ENCODE measurements around the gene COL6A2. TPM values are rescaled to one million over a fixed set of nuclear protein-coding genes. Genes with fewer than 3 reads are reported as not detected.
A peak's percentile ranks its signal among the peaks of the same experiment; 100 is the strongest.
"Not testable (repeated sequence)": the region's sequence is repeated elsewhere in the genome, so short reads cannot be mapped to it uniquely, and the experiment has no call there.

Gene COL6A2
- total and polyA plus RNA-seq, 2 of the 4 experiments (the other 2 are of a cell fraction): 208 to 1,065 TPM

DNA sequence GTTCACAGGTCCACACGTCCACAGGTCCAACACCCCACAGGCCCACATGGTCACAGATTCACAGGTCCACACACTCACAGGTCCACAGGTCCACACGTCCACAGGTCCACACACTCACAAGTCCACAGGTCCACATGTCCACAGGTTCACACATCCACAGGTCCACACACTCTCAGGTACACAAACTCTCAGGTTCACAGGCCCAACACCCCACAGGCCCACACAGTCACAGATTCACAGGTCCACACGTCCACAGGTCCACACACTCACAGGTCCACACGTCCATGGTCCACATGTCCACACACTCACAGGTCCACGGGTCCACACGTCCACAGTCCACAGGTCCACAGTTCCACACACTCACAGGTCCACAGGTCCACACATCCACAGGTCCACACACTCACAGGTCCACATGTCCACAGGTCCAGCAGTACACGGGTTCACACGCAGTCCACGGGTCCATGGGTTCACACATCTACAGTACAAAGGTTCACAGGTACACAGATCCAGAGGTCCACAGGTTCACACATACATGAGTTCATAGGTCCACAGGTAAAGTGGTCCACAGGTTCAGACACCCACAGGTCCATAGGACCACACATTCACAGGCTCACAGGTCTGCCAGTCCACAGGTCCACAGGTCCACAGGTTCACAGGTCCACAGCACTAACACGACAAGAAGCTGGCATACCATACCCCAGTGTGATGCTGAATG is 39.3 kb upstream of the COL6A2 start (continued):
- TF ChIP-seq RAD21 (IDR thresholded peaks at IDR 0.05; ENCODE audit: low read length): no peak

DNA sequence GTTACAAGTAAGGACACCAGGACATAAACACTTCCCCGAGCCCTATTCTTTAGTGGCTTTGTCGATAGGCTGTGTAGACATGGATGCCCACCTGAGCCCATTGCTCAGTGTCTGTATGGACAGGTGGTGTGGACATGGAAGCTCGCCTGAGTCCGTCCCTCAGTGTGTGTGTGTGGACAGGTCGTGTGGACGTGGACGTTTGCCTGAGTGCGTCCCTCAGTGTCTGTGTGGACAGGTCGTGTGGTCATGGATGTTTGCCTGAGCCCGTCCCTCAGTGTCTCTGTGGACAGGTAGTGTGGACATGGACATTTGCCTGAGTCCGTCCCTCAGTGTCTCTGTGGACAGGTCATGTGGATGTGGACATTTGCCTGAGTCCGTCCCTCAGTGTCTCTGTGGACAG is 38.7 kb upstream of the COL6A2 start:
- H3K23ac ChIP-seq (ENCODE audit: low read depth, low read length): no peak overlapping the region
- peaks cover 39% of the 10 kb centered on the region for H3K4me1 ChIP-seq (ENCODE audit: control insufficient read depth, insufficient read depth, low read length)
- H4K8ac ChIP-seq (ENCODE audit: low read depth in 2 of 2, low read length in 2 of 2): peak overlapping the region; percentile 99 to 100; a peak in 2 of 4 replicates
- H2BK15ac ChIP-seq (ENCODE audit: low read depth, low read length): peak overlapping the region; percentile 100
- TF ChIP-seq, protein P1, sequence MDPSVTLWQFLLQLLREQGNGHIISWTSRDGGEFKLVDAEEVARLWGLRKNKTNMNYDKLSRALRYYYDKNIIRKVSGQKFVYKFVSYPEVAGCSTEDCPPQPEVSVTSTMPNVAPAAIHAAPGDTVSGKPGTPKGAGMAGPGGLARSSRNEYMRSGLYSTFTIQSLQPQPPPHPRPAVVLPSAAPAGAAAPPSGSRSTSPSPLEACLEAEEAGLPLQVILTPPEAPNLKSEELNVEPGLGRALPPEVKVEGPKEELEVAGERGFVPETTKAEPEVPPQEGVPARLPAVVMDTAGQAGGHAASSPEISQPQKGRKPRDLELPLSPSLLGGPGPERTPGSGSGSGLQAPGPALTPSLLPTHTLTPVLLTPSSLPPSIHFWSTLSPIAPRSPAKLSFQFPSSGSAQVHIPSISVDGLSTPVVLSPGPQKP (IDR thresholded peaks at IDR 0.05; ENCODE audit: borderline replicate concordance, low read depth, low read length): no peak
- peak overlapping the region; percentile 97 for H2BK20ac ChIP-seq (ENCODE audit: low read depth, low read length)
- CTCF ChIA-PET: no interaction called here
- no TSS peak for BruUV-seq (replicated peaks)
- peak overlapping the region; percentile 99 for H2BK5ac ChIP-seq (ENCODE audit: low read depth, low read length, poor library complexity, severe bottlenecking)
- intact Hi-C loops (cut with micrococcal nuclease): no loop called here
- peak overlapping the region; percentile 95 for H3K4ac ChIP-seq (ENCODE audit: low read depth, low read length)
- peak overlapping the region; percentile 48 for H3K18ac ChIP-seq (ENCODE audit: low read depth, low read length)
- H3K9me3 ChIP-seq (ENCODE audit: control insufficient read depth, insufficient read depth, low read length): peaks cover 6% of the 10 kb centered on the region
- peaks cover 36% of the 10 kb centered on the region for H3K9me1 ChIP-seq (ENCODE audit: insufficient read depth, low read length)
- no peaks in the 10 kb centered on the region for H4K20me1 ChIP-seq (ENCODE audit: insufficient read depth, low read length)
- peak overlapping the region; percentile 100 for H2BK120ac ChIP-seq (ENCODE audit: low read depth, low read length)
- no peak overlapping the region for H4K5ac ChIP-seq (ENCODE audit: low read depth, low read length)
- H3K9ac ChIP-seq (ENCODE audit: low read depth, low read length): no peak overlapping the region
- H3K27me3 ChIP-seq (ENCODE audit: control insufficient read depth, insufficient read depth, low read length): no peaks in the 10 kb centered on the region
- H2AK5ac ChIP-seq (ENCODE audit: low read depth, low read length): peak overlapping the region; percentile 100
- no peak overlapping the region for H3K56ac ChIP-seq (ENCODE audit: extremely low read depth, insufficient read depth, low read length)
- peak overlapping the region; percentile 100 for H4K91ac ChIP-seq (ENCODE audit: insufficient read depth, low read depth, low read length)
- DNase-seq (no peak), ATAC-seq (ENCODE audit: low read depth) (no peak)
- dilution Hi-C loops (cut with HindIII; ENCODE audit: low sequenced_read_pairs, unreplicated experiment): no loop called here
- 94% methylated on average over 11 of the region's 12 CpGs; no CpG with 5 or more reads in 1 of the 2 experiments for WGBS, 2 experiments (ENCODE audit: extremely low coverage in 2 of 2, insufficient read length in 1 of 2)
- peak overlapping the region; percentile 94 for H3K14ac ChIP-seq (replicated peaks; ENCODE audit: low read depth, low read length)
- no peak overlapping the region for H2AK9ac ChIP-seq (replicated peaks; ENCODE audit: low read depth, low read length, poor library complexity)
- no peak overlapping the region for H3K4me2 ChIP-seq (ENCODE audit: low read depth, low read length)
- H2AFZ ChIP-seq (replicated peaks; ENCODE audit: low read length, poor library complexity): no peak overlapping the region
- peaks cover 8 to 68% of the 10 kb centered on the region in 2 experiments; a peak in 3 of 4 replicates for H3K79me1 ChIP-seq (ENCODE audit: low read depth in 1 of 2, low read length in 2 of 2)
- in situ Hi-C loops (cut with MboI; ENCODE audit: low sequenced_read_pairs): no loop called here
- no peaks in the 10 kb centered on the region for H3K36me3 ChIP-seq (ENCODE audit: control insufficient read depth, insufficient read depth, low read length)
- H3K4me3 ChIP-seq (ENCODE audit: insufficient read depth, low read depth, low read length): no peak overlapping the region
- H3K27ac ChIP-seq (ENCODE audit: insufficient read depth, low read length): peak overlapping the region; percentile 99
- POLR2A ChIA-PET (ENCODE audit: unreplicated experiment): no interaction called here

DNA sequence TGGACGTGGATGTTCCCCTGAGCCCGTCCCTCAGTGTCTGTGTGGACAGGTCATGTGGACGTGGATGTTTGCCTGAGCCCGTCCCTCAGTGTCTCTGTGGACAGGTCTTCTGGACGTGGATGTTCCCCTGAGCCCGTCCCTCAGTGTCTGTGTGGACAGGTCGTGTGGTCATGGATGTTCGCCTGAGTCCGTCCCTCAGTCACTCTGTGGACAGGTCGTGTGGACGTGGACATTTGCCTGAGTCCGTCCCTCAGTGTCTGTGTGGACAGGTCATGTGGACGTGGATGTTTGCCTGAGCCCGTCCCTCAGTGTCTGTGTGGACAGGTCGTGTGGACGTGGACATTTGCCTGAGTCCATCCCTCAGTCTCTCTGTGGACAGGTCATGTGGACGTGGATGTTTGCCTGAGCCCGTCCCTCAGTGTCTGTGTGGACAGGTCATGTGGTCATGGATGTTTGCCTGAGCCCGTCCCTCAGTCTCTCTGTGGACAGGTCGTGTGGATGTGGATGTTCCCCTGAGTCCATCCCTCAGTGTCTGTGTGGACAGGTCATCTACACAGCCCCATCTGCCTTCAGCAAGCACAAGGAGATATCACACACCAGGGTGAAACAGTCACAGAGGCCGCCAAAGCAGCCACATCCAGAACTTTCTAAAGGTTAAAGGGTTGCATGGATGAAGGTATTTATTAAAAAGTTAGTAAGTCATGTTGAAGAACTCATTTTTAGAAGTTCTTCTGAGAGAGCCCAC is 38.0 kb upstream of the COL6A2 start:
- H3K4me3 ChIP-seq (ENCODE audit: insufficient read depth, low read depth, low read length); intact Hi-C loops (cut with micrococcal nuclease); H3K9me3 ChIP-seq (ENCODE audit: control insufficient read depth, insufficient read depth, low read length); dilution Hi-C loops (cut with HindIII; ENCODE audit: low sequenced_read_pairs, unreplicated experiment); H4K20me1 ChIP-seq (ENCODE audit: insufficient read depth, low read length); CTCF ChIA-PET; ATAC-seq (ENCODE audit: low read depth); BruUV-seq (replicated peaks); in situ Hi-C loops (cut with MboI; ENCODE audit: low sequenced_read_pairs); DNase-seq; H3K27me3 ChIP-seq (ENCODE audit: control insufficient read depth, insufficient read depth, low read length); H3K36me3 ChIP-seq (ENCODE audit: control insufficient read depth, insufficient read depth, low read length); H3K4me2 ChIP-seq (ENCODE audit: low read depth, low read length): not testable (repeated sequence)
- Histone ChIP-seq H3K27ac (ENCODE audit: insufficient read depth, low read length) (peak overlapping the region; percentile 97), H3K23ac (ENCODE audit: low read depth, low read length) (peak overlapping the region; percentile 95), H3K4me1 (ENCODE audit: control insufficient read depth, insufficient read depth, low read length) (peaks cover 37% of the 10 kb centered on the region), H4K8ac (ENCODE audit: low read depth in 2 of 2, low read length in 2 of 2) (peak overlapping the region; percentile 95 to 100), H2AFZ (replicated peaks; ENCODE audit: low read length, poor library complexity) (peak overlapping the region; percentile 74), H3K14ac (replicated peaks; ENCODE audit: low read depth, low read length) (peak overlapping the region; percentile 90), H2BK15ac (ENCODE audit: low read depth, low read length) (peak overlapping the region; percentile 100), H3K4ac (ENCODE audit: low read depth, low read length) (peak overlapping the region; percentile 95), H2BK20ac (ENCODE audit: low read depth, low read length) (peak overlapping the region; percentile 97), H4K5ac (ENCODE audit: low read depth, low read length) (peak overlapping the region; percentile 89), H3K79me1 (ENCODE audit: low read depth in 1 of 2, low read length in 2 of 2) (peaks cover 8 to 67% of the 10 kb centered on the region in 2 experiments; a peak in 3 of 4 replicates), H2BK5ac (ENCODE audit: low read depth, low read length, poor library complexity, severe bottlenecking) (peak overlapping the region; percentile 99), H2AK9ac (replicated peaks; ENCODE audit: low read depth, low read length, poor library complexity) (peak overlapping the region; percentile 89), H3K9ac (ENCODE audit: low read depth, low read length) (peak overlapping the region; percentile 64), H3K18ac (ENCODE audit: low read depth, low read length) (peak overlapping the region; percentile 93), H3K9me1 (ENCODE audit: insufficient read depth, low read length) (peaks cover 36% of the 10 kb centered on the region), H2BK120ac (ENCODE audit: low read depth, low read length) (peak overlapping the region; percentile 100), H3K56ac (ENCODE audit: extremely low read depth, insufficient read depth, low read length) (peak overlapping the region; percentile 90), H2AK5ac (ENCODE audit: low read depth, low read length) (peak overlapping the region; percentile 100), H4K91ac (ENCODE audit: insufficient read depth, low read depth, low read length) (peak overlapping the region; percentile 100)
- 99% methylated on average over 15 of the region's 21 CpGs; no CpG with 5 or more reads in 1 of the 2 experiments for WGBS, 2 experiments (ENCODE audit: extremely low coverage in 2 of 2, insufficient read length in 1 of 2)
- POLR2A ChIA-PET (ENCODE audit: unreplicated experiment): interaction anchor here (0.6 to 0.9 kb wide), 2 partner anchors 39 to 88 kb away, joined by 3 to 4 read pairs; no protein-coding TSS in a partner anchor
